DOHH2 (cell line): ENCODE measurements around the gene PM20D1.

Source experiments
- CTCF ChIP-seq: fragments of 200-600 bp; sonication (generic); IDR thresholded peaks from one replicate; pipeline ENCODE4 v1.5.1; 2014; ENCODE audit warnings: antibody characterized with exemption, mild to moderate bottlenecking, low read depth, low read length; ENCODE audit not compliant: poor library complexity, severe bottlenecking
- EZH2phosphoT487 ChIP-seq: fragments of 200-600 bp; sonication (generic); IDR thresholded peaks from 2 replicates; pipeline ENCODE4 v1.6.1; 2017; ENCODE audit warnings: borderline replicate concordance, mild to moderate bottlenecking, antibody characterized with exemption, low read length, moderate library complexity, mixed read lengths

GRCh38 chr1:205787287-205787916, 62.5 kb downstream of the PM20D1 start:
- TF ChIP-seq CTCF (no peak), EZH2phosphoT487 (no peak)
